CD4-positive, alpha-beta T cell treated with Interleukin-12 subunit alpha and Interleukin-12 subunit beta, for 1 hour (primary cell): Measurements from ENCODE around the gene APC2.
"Not testable (repeated sequence)": the region's sequence is repeated elsewhere in the genome, so short reads cannot be mapped to it uniquely, and the experiment has no call there.

ENCODE experiments used
- DNase-seq: peaks from one replicate; pipeline ENCODE4 v3.0.0-alpha.2; 2020

APC2 gene

GRCh38 chr19:1416014-1416841 lies 33.7 kb upstream of the APC2 start:
- DNase-seq = no peak

DNA sequence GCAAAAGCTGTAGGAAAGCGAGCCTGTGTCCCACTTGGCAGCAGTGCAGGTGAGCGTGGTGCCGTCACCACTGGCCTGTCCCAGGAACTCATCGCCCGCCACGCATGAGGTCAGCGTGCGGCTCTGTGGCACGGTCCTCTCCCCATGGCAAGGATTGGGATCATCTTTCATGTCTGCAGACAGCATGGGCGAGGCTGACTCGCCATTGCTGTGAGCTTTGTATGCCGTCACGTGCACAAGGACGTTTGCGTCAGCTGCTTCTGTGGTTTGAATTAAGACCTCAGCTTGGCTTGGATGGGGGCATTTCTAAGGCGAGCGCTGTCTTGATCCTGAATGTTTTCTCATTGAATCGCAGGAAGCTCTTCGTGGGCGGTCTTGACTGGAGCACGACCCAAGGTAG lies 32.8 kb upstream of the APC2 start:
- no peak for DNase-seq

- DNase-seq = no peak
These were observed 32.0 kb upstream of the APC2 start for GRCh38 chr19:1417681-1418495.

DNA sequence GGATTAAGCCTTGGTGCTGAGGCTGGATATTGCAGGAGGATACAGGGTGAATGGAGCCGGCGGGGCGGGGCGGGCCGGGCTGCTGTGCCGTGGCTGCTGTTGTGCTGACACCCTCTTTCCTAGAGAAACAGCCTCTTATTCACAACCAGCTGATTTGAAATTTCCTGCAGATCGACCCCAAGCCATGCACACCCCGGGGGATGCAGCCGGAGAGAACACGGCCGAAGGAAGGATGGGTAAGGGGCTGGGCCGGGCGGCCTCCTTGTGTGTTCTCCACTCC lies 31.5 kb upstream of the APC2 start:
- no peak for DNase-seq

- DNase-seq = no peak
These were observed 30.8 kb upstream of the APC2 start for GRCh38 chr19:1418951-1419738.

- DNase-seq = not testable (repeated sequence)
These were observed 29.8 kb upstream of the APC2 start for GRCh38 chr19:1420085-1420484.

DNA sequence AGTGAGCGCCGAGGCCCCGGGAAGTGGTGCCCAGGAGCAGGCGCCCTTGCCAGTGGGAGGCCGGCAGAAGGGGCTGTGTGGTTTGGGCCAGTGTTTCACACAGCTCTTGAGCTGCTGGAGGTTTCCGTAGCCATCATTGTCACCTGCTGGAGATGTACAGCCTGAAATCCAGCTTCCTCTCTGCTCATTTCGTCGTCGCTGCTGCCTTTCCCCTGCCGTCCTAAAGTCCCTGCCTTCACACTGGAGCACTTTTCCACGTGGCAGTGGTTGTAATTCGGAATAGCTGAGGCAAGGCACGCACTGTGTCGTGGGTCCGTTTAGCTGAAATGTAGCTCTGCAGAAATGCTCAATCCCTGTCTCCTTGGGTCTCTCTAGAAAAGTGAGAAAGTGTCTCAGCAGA lies 29.3 kb upstream of the APC2 start:
- no peak for DNase-seq

DNA sequence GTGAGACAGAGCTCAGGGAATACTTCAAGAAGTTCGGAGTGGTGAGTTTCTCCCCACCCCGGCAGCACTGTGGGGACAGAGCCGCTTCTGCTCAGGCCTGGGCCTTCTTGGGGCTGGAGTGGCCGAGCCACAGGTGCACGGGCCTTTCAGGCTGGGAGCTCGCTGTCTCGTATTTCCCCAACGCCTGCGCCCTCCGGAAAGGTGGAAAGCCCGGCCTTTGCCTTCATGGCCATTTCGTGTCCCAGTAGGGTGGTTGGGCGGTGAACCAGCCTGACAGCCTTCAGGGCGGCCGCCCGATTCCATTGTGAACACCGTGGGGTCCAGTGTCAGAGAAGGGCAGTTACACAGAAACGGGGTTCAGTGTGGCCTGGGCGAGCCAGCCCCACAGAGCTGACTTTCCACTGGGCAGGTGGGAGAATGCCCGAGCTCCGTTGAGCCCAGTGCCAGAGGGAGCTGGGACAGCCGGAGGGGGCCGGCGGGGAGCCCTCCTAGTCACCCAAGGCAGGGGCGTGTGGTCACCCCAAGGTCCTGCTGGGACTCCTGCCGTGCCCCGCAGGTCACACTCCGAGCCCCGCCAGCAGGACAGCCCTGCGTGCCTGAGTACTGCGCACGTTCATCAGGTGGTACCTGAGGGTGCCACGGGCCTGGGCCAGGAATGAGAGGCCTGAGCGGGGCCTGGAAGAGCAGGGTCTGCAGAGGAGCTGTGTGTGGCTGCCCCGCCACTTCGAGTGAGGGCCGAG lies 28.5 kb upstream of the APC2 start:
- no peak for DNase-seq

- no peak for DNase-seq
These were observed 28.0 kb upstream of the APC2 start for GRCh38 chr19:1421958-1422305.

- no peak for DNase-seq
These were observed 27.6 kb upstream of the APC2 start for GRCh38 chr19:1422360-1422759.

GRCh38 chr19:1422943-1423342 lies 27.0 kb upstream of the APC2 start:
- DNase-seq = no peak

- no peak for DNase-seq
These were observed 26.3 kb upstream of the APC2 start for GRCh38 chr19:1423436-1424191.

DNA sequence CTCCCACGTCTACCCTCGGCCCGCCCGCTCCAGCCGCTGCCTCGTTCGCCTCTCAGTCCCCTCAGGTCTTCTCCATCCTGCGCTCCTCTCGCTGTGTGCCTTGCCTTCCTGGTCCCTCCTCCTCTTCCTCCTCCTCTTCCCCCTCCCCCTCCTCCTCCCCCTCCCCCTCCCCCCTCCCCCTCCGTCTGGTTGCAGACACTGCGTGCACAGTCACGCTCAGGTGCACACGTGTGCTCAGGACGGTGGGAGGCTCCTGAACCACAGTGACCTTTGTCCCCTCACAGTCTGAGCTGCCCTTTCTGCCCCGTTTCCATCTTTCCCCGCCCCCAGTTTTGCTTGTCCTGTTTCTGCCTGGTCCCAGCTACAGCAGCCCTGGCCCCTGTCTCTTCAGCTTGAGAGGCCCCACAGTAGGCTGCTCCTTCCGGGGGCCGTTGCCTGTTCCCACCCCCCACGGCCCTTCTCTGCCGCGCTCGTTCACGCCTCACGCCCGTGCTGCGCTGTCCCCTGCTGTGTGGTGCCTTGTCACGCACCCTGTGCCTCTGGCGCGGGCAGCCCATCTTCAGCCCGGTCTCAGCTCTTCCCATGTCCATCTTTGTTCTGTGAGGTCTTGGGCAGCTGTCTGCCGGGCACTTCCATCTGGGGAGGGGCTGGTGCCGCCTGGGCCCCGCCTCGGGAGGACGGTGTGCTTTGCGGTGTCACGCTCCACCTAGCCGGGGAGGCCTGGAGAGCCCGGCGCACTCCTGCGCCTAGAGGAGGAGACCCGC lies 25.5 kb upstream of the APC2 start:
- no peak for DNase-seq

- DNase-seq = no peak
These were observed 24.7 kb upstream of the APC2 start for GRCh38 chr19:1425102-1425837.

GRCh38 chr19:1425902-1426301 lies 24.0 kb upstream of the APC2 start:
- no peak for DNase-seq

DNA sequence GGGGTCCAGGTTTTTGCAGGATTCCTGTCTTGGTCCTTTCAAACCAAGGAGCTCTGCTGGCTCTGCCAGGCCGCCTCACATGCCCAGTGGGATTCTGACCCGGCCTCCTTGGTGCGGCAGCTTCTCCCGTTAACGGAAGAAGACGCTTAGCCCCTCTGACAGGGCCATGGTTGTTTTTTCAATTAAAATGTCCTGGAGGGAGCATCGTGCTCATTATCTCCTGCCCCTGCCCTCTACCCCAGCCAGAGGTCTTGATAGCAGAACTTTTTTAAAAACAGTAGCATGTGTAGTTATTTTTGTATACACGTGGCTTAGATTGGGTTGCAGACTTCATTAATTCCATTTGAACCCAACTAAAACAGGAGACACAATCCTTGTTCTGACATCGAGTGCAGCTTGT lies 23.2 kb upstream of the APC2 start:
- DNase-seq = no peak

DNA sequence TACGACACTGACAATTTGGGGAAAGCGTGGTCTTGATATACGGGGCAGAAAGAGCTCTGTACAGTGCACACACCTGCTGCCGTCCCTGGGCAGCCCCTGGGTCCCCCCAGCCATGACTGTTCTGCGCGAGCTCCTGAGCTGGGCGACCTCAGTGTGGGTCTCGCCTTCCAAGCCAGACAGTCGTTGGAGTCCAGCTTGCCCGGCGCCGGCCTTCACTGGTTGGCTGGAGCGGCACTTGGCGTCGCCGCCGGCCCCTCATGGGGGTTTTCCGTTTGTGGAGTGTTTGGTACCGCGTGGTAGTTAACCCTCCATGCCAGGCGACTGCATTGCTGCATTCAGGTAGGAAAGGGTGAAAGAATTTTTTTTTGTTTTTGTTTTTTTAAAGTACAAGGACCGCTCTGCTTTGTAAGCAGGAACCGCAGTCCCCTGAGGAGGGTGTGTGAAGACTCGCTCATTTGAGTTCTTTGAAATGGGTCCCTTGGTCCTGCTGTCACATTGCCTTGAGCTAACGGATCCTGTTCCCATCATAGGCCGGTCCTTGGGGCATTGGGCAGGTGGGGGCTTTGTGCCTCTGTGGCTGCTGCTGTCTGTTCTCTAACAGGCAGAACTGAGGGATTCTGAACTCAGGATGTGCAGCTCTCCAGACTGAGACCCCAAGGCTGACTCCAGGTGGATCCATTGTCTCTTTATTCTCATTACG lies 22.6 kb upstream of the APC2 start:
- no peak for DNase-seq

DNA sequence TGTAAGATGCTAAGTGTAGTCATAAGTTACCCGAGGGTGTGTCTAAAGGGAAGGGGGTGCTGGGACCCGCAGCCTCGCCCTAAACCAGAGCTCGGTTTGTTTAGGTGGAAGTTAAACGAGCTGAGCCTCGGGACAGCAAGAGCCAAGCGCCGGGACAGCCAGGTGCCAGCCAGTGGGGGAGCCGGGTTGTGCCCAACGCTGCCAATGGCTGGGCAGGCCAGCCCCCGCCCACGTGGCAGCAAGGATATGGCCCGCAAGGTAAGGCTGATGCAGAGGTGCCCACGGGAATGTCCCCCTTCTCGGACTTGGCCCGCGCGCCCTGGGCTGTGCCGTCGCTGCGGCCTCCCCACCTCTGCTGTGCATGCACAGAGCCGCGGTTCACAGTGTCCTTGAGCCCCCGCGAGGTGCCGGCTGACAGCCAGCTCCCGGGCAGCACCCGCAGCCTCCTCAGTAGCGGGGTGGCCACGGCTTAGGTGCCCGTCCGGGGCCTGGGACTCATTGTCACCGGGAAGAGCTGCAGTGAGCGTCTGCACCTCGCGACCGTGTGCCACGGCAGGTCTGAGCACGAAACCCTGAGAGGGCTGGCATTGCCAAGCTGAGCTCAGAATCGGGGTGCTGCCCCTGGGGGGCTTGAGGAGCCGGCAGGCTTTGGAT lies 21.1 kb upstream of the APC2 start:
- DNase-seq = no peak

GRCh38 chr19:1429750-1430149 lies 20.2 kb upstream of the APC2 start:
- no peak for DNase-seq

DNA sequence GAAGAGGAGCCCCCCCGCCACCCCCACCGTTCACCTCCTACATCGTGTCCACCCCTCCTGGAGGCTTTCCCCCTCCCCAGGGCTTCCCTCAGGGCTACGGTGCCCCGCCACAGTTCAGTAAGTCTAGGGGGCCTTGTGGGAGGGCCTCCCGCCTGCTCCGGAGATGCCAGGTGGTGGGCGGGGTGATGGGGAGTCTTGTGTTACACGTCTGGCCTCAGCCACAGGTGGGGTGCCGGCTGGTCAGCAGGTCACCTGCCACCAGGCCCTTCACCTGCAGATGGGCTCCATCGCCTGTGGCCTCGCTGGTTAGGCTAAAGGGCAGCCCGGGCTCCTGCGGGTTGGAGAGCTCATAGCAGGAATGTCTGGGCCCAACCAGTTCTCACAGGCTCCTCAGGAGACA lies 19.7 kb upstream of the APC2 start:
- no peak for DNase-seq
